EH (cell line): Measurements from ENCODE around the gene MITF.

Experiments
- DNase-seq: peaks from one replicate; pipeline ENCODE4 v3.0.0-alpha.2; 2015; ENCODE audit warnings: low read depth

The MITF gene

GRCh38 chr3:69755795-69756194, 16.5 kb downstream of the MITF start:
- no peak for DNase-seq

- peak; percentile 96 for DNase-seq
These were observed 22.9 kb downstream of the MITF start for GRCh38 chr3:69761896-69762767.

- no peak for DNase-seq
These were observed 23.5 kb downstream of the MITF start for GRCh38 chr3:69762768-69763229.

GRCh38 chr3:69763458-69763857, 24.2 kb downstream of the MITF start:
- DNase-seq, result no peak

- no peak for DNase-seq
These were observed 25.0 kb downstream of the MITF start for GRCh38 chr3:69764121-69764741.

GRCh38 chr3:69764861-69765260, 25.6 kb downstream of the MITF start:
- no peak for DNase-seq

- no peak for DNase-seq
These were observed 27.4 kb downstream of the MITF start for GRCh38 chr3:69766638-69767037.

GRCh38 chr3:69767571-69767970, 28.3 kb downstream of the MITF start:
- DNase-seq, result no peak

GRCh38 chr3:69768438-69768837, 29.2 kb downstream of the MITF start:
- DNase-seq, result peak; percentile 53

- peak; percentile 66 for DNase-seq
These were observed 31.0 kb downstream of the MITF start for GRCh38 chr3:69770219-69770618.

GRCh38 chr3:69770976-69771634, 31.8 kb downstream of the MITF start:
- peak; percentile 94 for DNase-seq

- no peak for DNase-seq
These were observed 33.0 kb downstream of the MITF start for GRCh38 chr3:69772152-69772867.

GRCh38 chr3:69774029-69774428, 34.8 kb downstream of the MITF start:
- no peak for DNase-seq

GRCh38 chr3:69775751-69776150, 36.5 kb downstream of the MITF start:
- DNase-seq, result no peak

- no peak for DNase-seq
These were observed 37.0 kb downstream of the MITF start for GRCh38 chr3:69776289-69776688.

- peak; percentile 46 for DNase-seq
These were observed 37.8 kb downstream of the MITF start for GRCh38 chr3:69776920-69777581.

GRCh38 chr3:69777582-69777967, 38.3 kb downstream of the MITF start:
- DNase-seq, result no peak

- no peak for DNase-seq
These were observed 42.3 kb downstream of the MITF start for GRCh38 chr3:69781593-69781992.

- DNase-seq, result peak; percentile 92
These were observed 45.8 kb downstream of the MITF start for GRCh38 chr3:69784954-69785514.

GRCh38 chr3:69785769-69786320, 46.6 kb downstream of the MITF start:
- DNase-seq, result no peak

- no peak for DNase-seq
These were observed 47.6 kb downstream of the MITF start for GRCh38 chr3:69786854-69787253.
